ENCODE results near the gene SLC19A1.

Gene SLC19A1

GRCh38 chr21:45558044-45558721 is 15.9 kb upstream of the SLC19A1 start:
- DNase-seq (ENCODE audit: low read depth, low spot score) = no peak

- no peak for DNase-seq (ENCODE audit: low read depth, low spot score)
These were observed 15.4 kb upstream of the SLC19A1 start for GRCh38 chr21:45557616-45558043.

- DNase-seq (ENCODE audit: low read depth, low spot score) = no peak
These were observed 14.7 kb upstream of the SLC19A1 start for GRCh38 chr21:45556645-45557615.

DNA sequence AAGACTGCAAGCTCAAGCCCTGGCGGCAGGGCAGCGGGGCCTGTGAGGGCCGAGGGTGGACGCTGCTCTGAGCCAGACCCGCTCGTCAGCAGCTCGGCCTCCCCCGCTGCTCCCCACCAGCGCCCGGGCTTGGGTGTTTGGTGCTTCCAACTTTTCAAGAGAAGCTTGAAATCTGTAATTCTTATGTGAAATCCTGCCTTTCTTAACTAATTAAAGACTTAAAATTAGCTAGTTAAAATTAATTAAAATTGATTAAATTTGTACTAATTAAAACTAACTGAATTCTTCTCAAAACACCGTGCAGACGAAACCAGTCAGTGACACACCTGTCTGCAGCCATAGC is 14.0 kb upstream of the SLC19A1 start:
- DNase-seq (ENCODE audit: low read depth, low spot score) = no peak

GRCh38 chr21:45555557-45556301 is 13.5 kb upstream of the SLC19A1 start:
- no peak for DNase-seq (ENCODE audit: low read depth, low spot score)

- no peak for DNase-seq (ENCODE audit: low read depth, low spot score)
These were observed 13.0 kb upstream of the SLC19A1 start for GRCh38 chr21:45555251-45555556.

GRCh38 chr21:45554477-45555175 is 12.4 kb upstream of the SLC19A1 start:
- DNase-seq (ENCODE audit: low read depth, low spot score) = no peak

- no peak for DNase-seq (ENCODE audit: low read depth, low spot score)
These were observed 10.6 kb upstream of the SLC19A1 start for GRCh38 chr21:45552696-45553391.

GRCh38 chr21:45551783-45552695 is 9.8 kb upstream of the SLC19A1 start:
- no peak for DNase-seq (ENCODE audit: low read depth, low spot score)

DNA sequence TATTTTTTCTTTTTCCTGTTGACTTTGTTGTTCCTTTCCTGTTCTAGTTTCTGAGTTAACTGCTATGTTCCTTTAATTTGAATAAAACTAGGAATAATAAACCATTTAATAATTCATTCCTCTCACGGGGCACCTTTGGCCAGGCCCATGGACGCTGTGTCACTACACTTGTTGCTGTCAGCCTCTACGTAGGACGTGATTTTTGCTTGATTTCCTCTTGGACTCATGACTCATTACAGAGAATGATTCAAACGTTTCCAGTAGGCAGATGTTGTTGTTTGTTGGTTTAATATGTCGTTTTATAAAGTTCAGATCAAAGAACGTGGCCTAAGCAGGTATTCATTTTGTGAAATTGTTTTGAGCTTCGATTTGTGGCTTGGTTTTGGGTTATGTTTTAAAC is 9.1 kb upstream of the SLC19A1 start:
- DNase-seq (ENCODE audit: low read depth, low spot score) = no peak

DNA sequence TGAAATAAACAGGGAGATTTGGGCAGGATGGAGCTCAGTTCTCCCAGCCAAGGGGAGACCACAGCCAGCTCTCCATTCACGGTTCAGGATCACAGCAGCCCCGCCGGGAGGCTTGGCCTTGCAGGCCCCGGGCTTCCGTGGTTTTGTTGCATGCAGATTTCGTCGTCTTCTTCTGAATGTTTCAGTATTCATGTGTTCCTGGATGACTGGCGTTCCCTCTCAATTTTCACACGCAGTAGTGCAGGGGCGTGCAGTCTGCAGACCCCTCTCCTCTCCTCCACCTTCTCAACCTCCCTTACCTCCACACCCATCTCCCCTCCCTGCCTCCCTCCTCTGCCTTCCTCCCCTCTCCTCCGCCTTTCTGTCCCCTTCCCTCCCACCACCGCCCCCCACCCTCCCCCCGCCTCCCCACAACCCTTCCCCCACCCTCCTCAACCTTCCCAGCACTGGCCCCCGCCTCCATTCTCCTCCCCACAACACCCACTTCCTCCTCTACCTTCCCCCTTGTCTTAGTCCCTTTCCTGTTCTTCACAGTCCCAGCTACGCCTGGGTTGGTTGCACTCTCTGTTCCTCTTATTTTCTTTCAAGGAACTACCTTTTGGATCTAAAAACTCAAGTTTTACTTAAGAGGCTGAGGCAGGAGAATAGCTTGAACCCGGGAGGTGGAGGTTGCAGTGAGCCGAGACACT is 8.4 kb upstream of the SLC19A1 start:
- DNase-seq (ENCODE audit: low read depth, low spot score) = no peak

- DNase-seq (ENCODE audit: low read depth, low spot score) = no peak
These were observed 7.6 kb upstream of the SLC19A1 start for GRCh38 chr21:45549626-45550463.

- DNase-seq (ENCODE audit: low read depth, low spot score) = no peak
These were observed 6.7 kb upstream of the SLC19A1 start for GRCh38 chr21:45548711-45549491.

DNA sequence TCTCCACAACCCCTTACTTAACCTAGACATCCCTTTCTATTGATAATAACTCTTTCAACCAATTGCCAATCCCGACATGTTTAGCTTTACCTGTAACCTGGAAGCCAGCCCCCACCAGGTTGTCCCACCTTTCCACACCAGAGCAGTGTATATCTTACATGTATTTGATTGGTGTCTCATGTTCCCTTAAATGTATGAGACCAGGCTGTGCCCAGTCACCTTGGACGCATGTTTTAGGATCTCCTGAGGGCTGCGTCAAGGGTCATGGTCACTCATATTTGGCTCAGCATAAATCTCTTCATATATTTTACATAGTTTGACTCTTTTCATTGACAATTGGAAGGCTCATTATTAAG is 5.3 kb upstream of the SLC19A1 start:
- DNase-seq (ENCODE audit: low read depth, low spot score) = no peak

DNA sequence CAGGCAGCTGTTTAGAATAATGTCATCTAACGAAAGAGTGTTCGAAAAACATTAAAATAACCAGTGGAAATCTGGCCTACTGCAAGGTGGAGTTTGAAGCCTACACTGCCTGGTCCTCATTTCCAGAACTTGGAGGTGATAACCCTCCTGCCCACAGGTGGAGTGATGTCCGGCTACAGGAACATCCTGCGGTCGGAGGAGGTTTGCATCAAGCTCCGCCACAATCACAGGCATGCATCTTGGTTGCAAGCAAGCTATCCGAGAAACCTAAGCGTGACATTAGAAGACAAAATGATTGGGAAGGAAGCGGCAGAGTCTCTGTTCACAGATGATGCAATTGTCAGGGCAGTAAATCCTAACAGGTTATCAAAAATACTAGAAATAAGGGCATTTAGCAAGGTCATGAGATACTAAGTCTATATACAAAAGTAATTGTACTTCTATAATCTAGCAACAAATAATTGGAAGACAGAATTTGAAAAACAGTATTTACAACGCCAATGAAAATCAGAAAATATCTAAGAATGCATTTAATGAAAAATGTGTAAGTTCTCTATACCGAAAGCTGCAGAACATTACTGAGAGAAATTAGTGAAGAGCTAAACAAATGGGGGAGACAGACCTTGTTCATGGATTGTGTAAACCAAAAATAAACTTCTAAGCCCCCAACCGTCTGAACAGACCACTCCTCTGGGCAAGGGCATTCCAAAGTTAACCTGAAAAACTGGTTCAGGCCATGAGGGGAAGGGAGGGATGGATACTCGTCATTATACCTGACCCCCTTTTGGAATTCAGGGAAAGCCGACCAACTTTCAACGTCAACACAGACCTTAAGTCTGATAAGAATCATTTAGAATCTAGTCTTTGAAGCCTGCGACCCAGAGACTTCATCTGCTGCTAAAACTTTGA is 4.7 kb upstream of the SLC19A1 start:
- no peak for DNase-seq (ENCODE audit: low read depth, low spot score)

- no peak for DNase-seq (ENCODE audit: low read depth, low spot score)
These were observed 3.7 kb upstream of the SLC19A1 start for GRCh38 chr21:45545691-45546531.
